HG02763 (cell line): ENCODE data around the gene KIT.
A peak's percentile ranks its signal among the peaks of the same experiment; 100 is the strongest.

Experiments
- ATAC-seq: cut with Tn5 transposase; IDR thresholded peaks from one replicate; pipeline ENCODE4 v1.9.1; 2021; ENCODE audit warnings: mild to moderate bottlenecking, moderate library complexity; ENCODE audit not compliant: unreplicated experiment

Gene KIT

DNA sequence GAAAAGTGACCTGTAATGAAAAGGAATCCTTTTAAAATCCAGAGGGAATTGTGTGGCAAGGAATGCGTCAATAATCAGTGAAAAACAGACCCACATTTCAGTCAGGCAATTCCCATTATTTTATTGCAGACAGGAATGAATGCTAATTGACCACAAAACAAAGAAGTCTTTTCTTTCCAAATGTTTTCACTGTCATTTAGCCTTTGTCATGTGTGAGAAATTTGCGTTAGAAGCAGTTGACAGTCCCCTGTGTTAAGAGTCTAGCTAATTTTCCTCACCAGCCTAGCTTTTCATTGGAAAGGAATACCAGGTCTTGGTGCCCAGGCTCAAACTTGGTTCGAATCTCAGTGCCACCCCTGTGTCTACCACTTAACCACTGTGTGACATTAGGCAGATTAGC, 83.4 kb downstream of the KIT start:
- no peak for ATAC-seq

DNA sequence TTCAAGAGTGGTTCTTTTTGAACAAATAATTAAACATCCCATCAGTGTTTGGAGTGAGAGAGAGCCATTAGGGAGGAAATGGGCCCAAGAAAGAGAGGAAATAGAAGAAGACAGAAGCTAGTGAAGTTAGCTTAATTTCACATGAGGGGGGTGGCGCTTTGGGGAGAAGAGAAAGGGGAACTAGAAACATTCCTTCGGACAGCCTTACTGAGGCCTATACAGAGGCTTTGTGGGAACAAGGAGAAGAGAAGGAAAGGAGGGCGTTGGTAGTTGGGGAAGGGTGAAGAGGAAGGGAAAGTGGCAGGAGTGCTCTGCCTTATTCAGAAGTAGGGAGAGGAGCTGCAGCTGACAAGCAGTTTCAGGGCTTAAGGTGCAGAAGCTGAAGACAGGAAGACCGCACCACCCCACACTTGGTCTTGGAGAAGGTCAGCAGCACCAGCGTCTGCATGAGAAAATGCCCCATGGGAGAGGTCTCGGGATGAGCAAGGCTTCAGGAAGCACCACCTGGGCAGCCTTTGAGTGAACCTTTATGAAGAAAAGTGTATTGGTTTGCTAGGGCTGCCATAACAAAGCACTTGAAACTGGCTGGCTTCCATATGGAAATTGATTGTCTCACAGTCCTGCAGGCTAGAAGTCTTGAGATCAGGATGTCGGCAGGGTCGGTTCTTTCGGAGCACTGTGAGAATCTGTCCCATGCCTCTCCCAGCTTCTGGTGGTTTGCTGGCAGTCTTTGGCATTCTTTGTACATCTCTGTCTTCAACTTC, 85.1 kb downstream of the KIT start:
- ATAC-seq: no peak

DNA sequence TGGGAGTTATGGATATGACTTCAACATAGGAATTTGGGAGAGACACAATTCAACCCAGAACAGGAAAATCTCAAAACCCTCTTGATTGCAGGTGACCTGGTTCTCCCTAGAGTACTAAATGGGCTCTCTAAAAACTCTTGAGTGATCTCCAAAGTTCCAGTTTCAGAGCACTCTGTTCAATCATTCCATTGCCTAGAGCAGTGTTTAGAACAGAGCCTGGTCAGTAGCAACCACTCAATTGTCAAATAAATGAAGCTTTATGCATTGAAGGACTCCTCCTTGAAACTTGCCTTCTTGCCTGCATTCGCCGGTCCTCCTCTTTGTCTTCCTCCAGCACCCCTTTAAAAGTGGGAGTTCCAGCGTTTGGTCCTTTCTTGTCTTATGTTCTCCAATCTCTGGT, 85.8 kb downstream of the KIT start:
- no peak for ATAC-seq

DNA sequence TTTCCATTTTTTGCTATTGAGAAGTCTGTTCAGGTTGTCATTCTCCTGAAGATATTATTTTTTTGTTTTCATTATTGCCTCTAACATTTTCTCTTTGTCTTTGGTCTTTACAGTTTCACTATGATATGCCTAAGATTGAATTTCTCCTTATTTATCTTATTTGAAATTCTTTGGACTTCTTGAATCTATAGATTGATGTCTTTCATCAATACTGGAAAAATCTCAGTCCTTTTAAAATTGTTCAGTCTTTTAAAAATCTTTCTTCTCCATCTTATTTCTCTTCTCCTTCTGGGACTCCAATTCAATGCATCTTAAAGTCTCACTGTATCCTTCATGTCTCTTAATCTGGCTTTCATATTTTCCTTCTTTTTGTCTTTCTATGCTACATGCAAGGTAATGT, 86.7 kb downstream of the KIT start:
- no peak for ATAC-seq

DNA sequence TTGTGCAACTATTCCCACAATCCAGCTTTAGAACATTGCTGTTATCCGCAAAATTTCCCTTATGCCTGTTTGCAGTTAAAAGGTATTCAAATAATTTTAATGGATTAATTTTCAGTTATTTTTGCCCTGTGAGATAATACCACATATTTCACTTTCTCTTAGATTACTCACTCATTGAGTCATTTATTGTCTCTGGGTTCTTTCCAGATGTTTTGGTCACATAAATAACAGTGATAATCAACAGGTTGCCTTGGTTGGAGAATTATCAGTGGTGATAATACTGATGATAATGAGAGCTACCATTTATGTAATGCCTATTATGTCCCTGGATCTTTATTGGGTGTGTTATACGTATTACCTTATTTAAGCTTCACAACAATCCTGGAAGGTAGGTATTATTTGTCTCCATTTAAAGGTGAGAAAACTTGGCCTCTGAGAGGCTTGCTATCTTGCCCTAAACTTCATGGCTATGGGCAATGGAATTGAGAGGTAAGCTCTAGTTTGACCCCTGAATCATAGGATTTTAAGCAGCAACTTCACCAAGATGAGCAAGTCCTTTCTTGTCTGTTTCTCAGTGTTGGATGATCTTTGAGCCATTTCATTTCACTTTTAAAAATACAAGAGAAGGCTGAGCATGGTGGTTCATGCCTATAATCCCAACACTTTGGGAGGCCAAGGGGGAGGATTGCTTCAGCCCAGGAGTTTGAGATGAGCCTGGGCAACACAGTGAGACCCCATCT, 87.4 kb downstream of the KIT start:
- ATAC-seq: no peak

DNA sequence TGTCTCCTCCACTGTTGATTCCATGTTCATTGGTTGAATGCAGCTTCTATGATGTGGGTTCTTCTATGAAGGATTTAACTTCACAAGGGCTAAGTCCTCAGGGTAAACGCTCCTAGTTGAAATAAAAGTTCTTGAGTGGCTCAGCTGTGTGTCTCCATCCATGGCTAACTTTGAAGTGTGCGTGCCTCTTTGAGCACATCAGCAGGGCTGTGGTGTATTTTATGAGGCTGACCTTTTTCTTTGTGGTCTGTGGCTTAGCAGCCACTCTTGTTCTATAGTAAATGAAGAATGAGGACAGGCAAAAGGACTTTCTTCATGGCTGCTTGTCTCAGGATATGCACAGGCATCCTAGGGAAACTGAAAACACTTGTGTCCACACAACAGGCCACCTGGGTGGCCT, 88.5 kb downstream of the KIT start:
- peak; percentile 73 for ATAC-seq

DNA sequence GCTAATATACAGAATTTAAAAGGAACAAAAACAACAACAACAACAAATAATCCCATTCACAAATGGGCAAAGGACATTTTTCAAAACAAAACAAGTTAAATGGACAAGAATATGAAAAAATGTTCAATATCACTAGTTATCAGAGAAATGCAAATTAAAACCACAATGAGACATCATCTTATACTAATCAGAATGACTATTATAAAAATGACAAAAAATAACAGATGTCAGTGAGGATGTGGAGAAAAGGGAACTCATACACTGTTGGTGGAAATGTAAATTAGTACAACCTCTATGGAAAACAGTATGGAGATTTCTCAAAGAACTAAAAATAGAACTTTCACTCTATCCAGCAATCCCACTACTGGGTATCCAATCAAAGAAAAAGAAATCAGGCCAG, 92.6 kb downstream of the KIT start:
- no peak for ATAC-seq

DNA sequence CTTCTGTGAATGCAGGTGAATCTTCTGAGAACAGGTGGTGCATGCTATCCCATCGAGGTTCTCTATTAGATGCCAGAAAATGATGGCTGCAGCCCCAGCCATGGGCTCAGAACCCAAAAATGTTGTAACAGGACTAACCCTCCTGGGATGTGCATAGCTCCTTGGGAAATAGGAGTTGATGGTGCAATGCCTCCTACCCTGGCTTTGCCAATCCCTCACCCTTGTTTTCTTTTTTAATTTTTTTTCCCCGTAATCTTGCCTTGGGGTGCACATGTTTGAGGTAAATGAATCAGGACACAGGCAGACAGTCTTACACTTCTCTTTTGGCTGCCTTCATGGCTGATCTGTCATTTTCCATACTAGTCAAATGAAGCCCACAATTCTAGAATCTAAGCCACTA, 96.6 kb downstream of the KIT start:
- ATAC-seq: no peak

DNA sequence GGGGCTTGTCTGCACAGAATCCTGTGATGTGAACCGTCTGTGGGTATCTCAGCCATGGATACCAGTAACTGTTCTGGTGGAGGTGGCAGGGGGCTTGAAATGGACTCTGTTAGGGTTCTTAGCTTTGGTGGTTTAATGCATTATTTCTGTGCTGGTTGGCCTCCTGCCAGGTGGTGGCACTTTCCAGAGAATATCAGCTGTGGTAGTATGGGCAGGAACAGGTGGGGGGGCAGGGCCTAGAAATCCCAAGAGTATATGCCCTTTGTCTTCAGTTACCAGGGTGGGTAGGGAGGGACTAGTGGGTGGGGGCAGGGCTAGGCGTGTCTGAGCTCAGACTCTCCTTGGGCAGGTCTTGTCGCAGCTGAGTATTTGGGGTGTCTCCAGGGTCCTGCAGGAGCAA, 106.7 kb downstream of the KIT start:
- no peak for ATAC-seq

DNA sequence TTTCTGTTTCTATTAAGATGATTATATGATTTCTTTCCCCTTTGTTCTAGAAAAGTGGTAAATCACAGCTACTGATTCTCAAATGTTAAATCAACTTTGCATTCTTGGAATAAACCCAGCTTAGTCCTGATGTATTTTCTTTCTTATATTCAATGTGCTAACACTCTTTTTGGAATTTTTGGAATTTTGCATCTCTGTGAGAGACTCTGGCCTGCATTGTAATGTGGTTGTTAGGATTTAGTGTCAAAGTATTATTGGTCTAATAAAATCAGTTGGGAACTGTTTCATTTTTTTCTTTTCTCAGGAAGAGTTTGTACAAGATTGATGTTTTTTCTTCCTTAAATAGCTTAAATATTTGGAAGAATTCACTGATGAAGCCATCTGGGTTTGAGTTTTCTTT, 109.6 kb downstream of the KIT start:
- no peak for ATAC-seq

DNA sequence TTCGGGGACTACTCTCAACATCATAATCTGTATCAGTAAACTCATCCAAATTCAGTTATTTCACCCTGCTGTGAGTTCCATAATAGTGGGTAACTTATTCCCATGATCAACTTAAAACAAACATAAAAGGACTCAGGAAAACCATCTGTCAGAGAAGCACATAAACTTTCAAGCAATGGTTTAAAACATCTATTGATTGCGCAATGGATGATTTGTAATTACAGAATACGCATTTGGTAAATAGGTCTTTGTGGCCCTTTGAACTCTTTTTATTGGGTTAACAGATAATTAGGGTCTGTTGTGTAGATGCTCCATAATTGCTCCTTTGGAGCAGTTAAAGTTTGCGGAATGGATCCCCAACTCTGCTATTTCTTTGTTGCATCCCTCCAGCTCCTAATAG, 115.3 kb downstream of the KIT start:
- ATAC-seq: no peak

DNA sequence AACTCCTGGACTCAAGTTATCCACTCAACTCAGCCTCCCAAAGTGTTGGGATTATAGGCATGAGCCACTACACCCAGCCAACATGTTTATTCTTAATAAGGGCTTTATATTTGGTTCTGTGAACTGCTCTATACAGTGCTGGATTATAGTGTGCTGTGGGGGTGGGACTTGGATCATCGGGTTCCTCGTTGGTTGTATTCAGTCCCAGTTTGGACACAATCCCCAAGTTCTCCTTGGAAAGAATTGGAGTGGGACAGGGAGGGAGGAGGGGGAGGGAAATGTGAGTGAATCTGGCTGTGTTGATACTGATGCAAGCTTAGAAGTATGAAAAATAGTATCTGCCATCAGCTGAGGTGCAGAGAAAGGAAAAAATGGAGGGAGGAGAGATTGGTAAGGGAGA, 121.3 kb downstream of the KIT start:
- ATAC-seq: no peak

DNA sequence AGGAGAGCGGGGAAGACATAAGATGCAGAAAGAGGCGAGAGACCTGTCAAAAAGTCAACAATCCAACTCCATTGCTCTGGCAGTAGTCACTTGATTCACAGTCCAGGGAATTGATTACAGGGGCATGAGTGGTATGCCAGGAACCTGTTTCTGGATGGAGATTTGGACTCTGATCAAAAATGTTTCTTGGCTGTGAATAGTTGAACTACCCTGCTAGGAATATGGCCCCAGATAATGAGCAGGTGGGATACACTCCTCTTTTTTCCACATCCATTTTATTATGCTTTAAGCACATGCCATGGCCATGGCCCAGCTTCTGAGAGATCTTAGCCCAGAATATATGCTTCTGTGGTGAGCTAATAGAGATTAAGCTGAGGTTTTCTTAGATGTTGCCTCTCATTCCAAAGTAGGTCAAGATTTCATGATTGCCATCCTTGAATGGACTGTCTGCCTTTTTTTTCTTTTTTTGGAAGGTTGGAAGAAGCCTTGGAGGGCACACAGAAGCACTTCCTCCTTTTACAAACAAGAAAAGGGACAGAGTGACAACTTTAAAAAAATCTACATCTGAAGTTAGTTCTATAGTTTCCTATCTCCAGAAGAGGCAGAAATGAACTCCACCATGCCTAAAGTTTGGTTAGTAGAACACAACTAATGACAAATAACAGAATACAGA, 121.9 kb downstream of the KIT start:
- ATAC-seq: no peak

DNA sequence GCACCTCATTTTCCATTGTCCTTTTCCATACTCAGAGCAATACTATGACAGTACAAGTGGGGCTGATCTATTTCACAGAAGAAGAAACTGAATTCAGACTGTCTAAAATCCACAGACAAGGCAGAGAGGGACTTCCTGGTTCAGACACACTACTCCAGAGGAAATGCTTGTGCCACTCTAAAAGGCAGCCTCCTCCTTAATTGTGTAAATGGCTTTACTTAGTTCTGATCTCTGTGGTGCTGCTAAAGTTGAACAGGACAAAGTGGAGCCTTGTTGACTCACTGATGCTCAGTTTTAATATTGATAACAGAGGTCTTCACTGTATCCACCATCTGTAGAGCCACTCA, 122.4 kb downstream of the KIT start:
- ATAC-seq: no peak

DNA sequence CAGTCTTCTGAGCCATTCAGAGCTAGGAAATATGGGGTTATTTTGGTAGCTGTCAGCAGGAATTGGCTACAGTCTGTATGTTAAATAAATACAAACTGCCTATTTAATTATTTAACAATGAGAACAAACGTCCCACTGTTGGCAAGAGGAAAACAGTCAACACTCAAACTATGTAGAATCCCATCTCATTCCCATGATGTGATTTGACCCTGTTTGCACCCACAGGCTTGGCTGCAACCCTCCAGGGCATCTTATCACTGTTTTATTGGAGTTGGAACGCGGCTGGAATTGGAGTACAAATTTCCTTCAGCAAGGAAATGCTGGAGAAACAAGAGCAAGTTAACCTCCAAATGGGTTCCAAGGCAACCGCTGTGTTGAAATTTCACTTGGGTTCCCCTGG, 124.0 kb downstream of the KIT start:
- no peak for ATAC-seq

DNA sequence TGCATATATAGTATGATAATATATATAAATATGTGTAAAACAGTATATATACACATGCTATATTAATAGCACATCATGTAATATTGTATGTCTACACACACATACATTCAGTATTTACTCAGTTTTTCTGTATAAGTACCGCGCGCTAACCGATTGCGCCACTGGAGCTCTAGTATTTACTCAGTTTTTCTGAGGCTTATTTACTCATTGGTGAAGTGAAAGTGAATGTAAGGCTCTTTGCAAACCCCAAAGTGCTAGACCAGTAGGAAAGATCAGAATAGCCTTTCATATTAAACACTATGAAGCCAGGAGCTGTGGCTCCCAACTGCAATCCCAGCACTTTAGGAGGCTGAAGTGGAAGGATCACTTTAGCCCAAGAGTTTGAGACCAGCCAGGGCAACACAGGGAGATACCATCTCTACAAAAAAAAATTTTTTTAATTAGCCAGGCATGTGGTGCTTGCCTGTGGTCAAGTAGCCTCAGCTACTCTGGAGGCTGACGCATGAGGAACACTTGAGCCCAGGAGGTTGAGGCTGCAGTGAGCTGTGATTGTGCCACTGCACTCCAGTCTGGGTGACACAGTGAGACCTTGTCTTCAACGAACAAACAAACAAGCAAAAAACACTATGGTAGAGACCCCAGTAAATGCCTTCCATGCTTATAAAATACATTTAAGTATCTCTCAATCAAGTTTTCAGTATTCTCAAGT, 125.8 kb downstream of the KIT start:
- ATAC-seq: no peak

DNA sequence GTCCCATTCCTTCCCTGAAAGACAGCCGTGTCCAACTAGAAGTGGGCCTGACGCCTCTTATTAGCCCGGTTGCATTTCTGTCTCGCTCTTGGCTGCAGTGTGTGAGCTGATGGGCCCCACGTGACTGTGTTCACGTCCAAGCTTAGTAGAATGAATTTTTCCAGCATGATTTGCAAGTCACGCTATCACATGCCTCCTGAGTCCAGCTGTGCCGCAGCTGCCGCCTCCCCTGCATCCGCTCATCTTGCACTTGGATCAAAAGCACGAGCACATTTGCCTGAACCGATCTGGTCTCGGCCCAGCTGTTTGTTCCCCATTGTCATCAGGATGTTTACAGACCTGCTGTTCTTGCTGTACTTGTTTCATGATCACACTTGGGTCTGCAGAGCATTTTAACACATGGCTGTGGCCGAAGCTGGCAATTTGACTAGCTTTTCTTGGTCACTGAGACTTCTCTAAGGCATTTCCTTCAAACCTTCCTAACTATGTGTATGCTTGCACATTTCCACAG, 126.5 kb downstream of the KIT start:
- ATAC-seq: no peak
